Measurements from ENCODE around the gene S100Z.

DNA sequence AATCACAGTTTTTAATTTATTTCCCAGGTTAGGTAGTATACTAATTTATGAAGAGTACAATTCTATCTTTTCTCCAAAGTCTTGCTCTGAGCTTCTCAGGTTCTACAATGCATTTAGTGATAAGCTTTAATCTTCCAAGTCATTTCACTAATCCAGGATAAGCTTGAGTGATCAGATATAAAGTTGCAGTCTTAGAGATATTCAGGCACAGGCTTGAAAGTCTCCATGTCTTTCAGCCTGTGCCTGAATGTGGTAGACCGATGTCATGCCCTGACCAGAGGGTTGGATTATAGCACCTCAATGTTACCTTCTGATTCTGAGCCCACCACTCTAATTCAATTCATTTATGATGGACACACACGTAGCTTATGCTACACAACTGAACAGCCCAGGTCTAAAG is 106.2 kb downstream of the S100Z start:
- TF ChIP-seq, protein P1, sequence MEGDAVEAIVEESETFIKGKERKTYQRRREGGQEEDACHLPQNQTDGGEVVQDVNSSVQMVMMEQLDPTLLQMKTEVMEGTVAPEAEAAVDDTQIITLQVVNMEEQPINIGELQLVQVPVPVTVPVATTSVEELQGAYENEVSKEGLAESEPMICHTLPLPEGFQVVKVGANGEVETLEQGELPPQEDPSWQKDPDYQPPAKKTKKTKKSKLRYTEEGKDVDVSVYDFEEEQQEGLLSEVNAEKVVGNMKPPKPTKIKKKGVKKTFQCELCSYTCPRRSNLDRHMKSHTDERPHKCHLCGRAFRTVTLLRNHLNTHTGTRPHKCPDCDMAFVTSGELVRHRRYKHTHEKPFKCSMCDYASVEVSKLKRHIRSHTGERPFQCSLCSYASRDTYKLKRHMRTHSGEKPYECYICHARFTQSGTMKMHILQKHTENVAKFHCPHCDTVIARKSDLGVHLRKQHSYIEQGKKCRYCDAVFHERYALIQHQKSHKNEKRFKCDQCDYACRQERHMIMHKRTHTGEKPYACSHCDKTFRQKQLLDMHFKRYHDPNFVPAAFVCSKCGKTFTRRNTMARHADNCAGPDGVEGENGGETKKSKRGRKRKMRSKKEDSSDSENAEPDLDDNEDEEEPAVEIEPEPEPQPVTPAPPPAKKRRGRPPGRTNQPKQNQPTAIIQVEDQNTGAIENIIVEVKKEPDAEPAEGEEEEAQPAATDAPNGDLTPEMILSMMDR (IDR thresholded peaks at IDR 0.05): no peak
- no peak for TF ChIP-seq POLR2A (IDR thresholded peaks at IDR 0.05)
- no peak for TF ChIP-seq POLR2AphosphoS5 (IDR thresholded peaks at IDR 0.05)
- no peak for TF ChIP-seq EP300 (IDR thresholded peaks at IDR 0.05)
